Skin epidermis (tissue), 12 donors: ENCODE measurements around the gene GPR25.
"Not testable (repeated sequence)": the region's sequence is repeated elsewhere in the genome, so short reads cannot be mapped to it uniquely, and the experiment has no call there.

Experiments used
- H3K27ac ChIP-seq, 21 experiments: fragments of 200-600 bp; sonication (generic) in 11 of 21; one replicate each; pipeline ENCODE4 v1.5.0; 2020; ENCODE audit warnings: mild to moderate bottlenecking in 3 of 21, inconsistent platforms in 2 of 21, moderate library complexity in 2 of 21
- H3K4me3 ChIP-seq, 7 experiments: fragments of 200-600 bp; sonication (generic) in 2 of 7; one replicate each; pipeline ENCODE4 v1.5.0; 2020; ENCODE audit warnings: inconsistent platforms in 2 of 7, mild to moderate bottlenecking in 2 of 7, moderate library complexity in 1 of 7

The GPR25 gene

DNA sequence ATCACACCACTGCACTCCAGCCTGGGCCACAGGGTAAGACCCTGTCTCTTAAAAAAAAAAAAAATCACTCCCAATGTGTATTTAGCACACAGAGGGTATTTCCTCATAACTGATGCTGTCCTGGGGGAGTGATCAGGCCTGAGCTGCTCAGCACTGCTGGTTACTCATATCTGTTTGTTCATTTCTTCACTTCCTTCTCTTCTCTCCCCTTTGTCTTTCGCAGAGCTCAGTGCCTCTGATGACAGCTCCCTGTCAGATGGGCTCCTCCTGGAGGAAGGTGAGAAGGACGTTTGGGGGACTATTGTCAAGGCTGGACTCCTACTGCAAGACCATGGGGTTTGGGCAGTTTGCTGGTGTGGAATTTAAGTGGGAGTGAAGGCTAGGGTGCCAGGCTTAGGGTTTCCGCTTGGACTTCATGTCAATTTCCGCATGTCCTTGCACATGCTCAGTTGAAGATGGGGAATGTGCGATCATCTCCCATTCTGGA lies 34.9 kb downstream of the GPR25 start:
- no peak overlapping the region for H3K4me3 ChIP-seq

DNA sequence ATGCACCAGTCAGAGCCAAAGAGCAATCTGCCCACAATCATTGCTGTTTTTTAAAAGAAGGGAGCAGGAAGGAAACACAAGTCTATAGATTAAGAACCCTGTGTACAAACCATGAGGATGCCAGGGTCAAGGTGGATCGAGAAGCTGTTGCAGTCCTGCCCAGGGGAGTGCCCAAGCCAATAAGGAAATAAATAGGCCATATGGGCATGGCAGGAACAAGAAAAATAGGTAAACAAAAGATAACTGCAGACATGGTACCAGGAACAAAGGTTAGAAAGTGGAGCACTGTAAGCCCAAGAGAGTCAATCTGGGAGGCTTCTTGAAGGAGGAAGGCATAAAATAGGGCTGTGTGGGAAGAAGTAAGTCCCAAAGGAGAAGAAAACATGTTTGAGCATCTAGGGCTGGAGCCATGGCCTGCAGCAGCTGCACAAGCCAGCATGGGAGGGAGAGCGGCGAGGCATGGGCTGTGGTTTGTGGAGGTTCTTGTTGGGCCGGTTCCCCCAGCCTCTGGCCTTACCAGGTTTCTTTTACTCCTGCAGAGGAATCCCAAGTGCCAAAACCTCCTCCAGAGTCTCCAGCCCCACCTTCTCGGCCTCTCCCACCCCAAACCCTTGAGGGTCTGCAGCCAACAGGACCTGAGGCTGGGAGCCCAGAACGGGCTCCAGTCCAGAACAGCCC lies 35.5 kb downstream of the GPR25 start:
- H3K27ac ChIP-seq = peak overlapping the region in 15 of 21 experiments; percentile 6 to 76 (median 62)
- H3K4me3 ChIP-seq = no peak overlapping the region

More for the DNA sequence above, 34.9 kb downstream of the GPR25 start:
- H3K27ac ChIP-seq = peak overlapping the region in 14 of 21 experiments; percentile 6 to 76 (median 42)

GRCh38 chr1:200909071-200909470 lies 36.3 kb downstream of the GPR25 start:
- H3K4me3 ChIP-seq = no peak overlapping the region
- H3K27ac ChIP-seq = peak overlapping the region in 14 of 21 experiments; percentile 13 to 76 (median 60)

DNA sequence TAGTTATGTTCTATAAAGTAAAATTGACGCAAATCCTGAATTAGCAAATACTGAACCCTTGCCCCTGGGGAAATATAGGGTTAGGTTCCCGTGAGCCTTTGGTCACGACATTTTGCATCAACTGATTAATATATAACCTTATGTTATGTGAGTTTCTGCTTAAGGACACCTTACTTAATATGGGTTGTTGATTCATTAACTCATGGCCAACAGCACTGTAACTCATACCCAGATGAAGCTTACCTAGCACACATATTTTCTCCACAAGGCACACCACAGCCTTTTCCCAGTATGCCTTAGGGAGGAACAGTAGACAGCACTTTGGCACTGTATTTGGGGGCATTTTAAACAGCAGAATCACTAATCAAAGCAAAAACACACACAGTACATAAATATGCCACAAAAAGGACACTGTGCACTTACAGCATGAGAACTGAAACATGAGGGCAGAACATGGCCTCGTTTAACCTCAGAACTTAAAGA lies 37.0 kb downstream of the GPR25 start:
- H3K27ac ChIP-seq = peak overlapping the region in 6 of 21 experiments; percentile 19 to 74 (median 64)
- H3K4me3 ChIP-seq = no peak overlapping the region

DNA sequence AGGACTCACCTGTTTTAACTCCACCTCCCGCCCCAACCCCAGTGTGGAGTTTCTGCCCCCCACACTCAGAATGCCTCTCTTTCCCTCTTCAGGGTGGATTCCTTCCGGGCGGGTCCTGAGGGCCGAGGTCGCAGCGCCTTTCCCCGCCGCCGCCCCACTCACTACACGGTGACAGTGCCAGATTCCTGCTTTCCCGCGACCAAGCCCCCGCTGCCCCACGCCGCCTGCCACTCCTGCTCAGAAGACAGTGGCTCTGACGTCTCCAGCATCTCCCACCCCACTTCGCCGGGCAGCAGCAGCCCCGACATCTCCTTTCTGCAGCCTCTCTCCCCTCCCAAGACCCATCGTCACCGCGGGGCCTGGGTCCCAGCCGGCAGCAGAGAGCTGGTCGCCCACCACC lies 38.6 kb downstream of the GPR25 start:
- H3K27ac ChIP-seq = peak overlapping the region in 6 of 21 experiments; percentile 10 to 74 (median 32)
- H3K4me3 ChIP-seq = no peak overlapping the region

DNA sequence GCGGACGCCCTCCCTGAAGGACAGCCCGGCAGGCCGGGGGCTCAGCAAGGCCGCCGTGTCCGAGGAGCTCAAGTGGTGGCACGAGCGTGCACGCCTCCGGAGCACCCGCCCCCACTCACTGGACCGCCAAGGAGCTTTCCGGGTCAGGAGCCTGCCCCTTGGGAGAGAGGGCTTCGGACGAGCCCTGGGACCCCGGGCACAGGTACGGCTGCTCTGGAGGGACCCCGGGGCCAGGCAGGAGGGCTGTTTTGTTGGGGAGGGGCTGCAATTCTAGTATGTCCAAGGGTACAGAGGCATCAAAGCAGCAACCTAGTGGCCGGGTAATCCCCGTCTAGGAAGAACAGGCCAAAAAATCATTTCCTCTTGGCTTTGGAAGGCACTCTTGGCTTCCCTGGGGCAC lies 39.2 kb downstream of the GPR25 start:
- H3K27ac ChIP-seq = peak overlapping the region in 10 of 21 experiments; percentile 18 to 74 (median 58)
- H3K4me3 ChIP-seq = not testable (repeated sequence)

DNA sequence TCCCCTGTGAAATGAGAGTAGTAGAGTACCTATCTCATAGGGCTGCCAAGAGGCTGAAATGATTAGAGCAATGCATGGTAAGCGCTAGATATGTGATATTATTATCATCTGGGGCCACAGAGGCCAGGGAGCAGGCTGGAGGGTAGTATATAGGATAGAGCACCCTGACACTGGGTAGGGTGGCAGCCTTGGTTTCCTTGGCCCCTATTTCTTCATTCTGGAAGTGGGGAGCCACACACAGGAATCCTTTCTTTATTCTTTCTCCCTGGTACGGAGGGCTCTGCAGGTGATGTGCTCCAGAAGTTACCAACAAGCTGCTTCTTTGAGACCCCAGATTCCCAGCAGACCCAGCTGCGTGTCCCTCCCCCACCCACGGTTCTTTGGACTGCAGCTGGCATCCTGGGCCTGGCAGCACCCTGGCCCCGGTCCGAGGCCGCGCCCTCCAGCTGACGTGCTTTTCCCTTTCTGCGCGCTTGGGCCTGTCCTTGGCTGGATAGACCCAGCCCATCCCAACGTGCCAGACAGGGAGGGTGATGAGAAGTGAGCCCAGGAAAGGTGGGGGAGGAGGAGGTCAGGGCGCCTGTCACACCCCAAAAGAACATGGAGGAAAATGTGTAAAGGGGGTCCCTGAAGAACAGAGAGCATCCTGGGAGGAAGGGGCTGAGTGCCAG lies 40.1 kb downstream of the GPR25 start:
- Histone ChIP-seq H3K27ac (peak overlapping the region in 13 of 21 experiments; percentile 7 to 78 (median 60)), H3K4me3 (no peak overlapping the region)

DNA sequence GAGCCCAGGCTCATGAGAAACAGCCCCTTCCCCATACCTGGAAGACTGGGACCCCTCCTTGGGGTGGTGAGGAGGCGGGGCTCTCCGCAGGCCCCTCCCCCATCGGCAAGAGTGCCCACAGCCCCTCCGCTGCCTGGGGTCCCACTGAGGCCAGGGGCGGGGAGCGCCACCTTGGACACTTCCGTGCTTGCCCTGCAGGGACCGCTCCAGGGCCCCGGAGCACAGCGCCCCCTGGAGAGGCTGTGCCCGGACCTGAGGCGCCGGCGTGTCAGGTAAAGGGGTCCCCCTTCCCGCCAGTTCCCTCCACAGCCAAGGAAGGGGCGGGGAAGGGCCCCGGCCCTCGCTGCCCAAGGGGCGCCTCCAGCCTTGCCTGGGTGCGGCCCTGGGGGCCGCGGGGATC lies 43.4 kb downstream of the GPR25 start:
- H3K4me3 ChIP-seq = no peak overlapping the region
- peak overlapping the region in 5 of 21 experiments; percentile 6 to 63 (median 33) for H3K27ac ChIP-seq

GRCh38 chr1:200916681-200917080 lies 43.9 kb downstream of the GPR25 start:
- Histone ChIP-seq H3K27ac (peak overlapping the region in 14 of 21 experiments; percentile 6 to 67 (median 38)), H3K4me3 (no peak overlapping the region)

DNA sequence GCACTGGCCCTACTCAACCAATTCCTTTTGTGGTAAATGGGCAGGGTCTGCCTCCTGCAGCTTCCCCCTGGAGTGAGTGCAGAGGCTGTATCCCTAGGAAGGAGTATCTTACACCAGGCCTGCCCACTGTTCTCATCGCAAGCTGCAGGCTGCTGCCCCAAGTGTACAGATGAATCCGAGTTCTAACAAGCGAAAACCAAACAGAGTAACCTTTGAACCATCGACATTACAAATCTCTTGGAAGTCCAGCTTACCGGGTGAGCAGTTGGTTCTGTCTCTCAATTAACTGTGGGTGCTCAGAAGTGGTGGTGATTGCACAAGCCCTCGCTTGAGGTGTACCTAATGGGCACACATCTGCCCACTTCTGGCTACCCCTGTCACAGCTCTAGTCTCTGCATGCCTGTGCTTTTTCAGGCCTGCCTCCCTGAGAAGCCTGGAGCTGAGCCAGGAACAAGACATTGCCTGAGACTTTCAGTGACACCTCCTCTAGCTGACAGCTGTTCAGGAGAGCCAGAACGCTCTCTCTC lies 44.6 kb downstream of the GPR25 start:
- Histone ChIP-seq H3K4me3 (no peak overlapping the region), H3K27ac (peak overlapping the region in 14 of 21 experiments; percentile 6 to 67 (median 36))

- Histone ChIP-seq H3K4me3 (no peak overlapping the region), H3K27ac (no peak overlapping the region)
Observed at GRCh38 chr1:200918006-200918405, 45.2 kb downstream of the GPR25 start.

- H3K27ac ChIP-seq = no peak overlapping the region
- H3K4me3 ChIP-seq = no peak overlapping the region
Observed at GRCh38 chr1:200919386-200919785, 46.6 kb downstream of the GPR25 start.

DNA sequence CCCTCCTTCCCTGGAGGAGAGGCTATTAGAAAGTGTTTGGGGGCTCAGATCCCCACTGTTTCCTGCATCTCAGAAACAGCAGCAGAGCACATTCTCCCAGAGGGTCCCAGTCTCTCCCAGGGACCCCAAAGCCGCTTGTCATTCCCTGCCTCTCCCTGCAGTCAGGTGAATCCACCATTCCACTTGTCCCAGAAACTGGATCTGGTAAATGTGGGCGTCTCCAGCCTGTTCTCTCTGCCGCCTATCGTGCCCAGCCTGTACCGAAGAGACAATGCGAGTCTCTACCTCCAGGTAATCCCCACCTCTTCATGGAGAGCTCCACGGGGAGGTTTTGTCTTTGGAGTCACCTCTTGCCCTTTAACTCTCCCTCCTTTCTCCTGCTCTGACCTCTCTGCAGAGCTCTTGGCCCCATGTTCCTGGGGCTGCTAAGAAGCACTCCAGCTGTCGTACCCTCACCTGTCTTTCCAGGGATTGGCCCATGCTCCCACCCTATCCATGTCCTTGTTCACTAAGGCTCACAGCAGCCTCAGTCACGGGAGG lies 48.9 kb downstream of the GPR25 start:
- H3K27ac ChIP-seq = no peak overlapping the region
- no peak overlapping the region for H3K4me3 ChIP-seq

- H3K27ac ChIP-seq = no peak overlapping the region
Observed at GRCh38 chr1:200922406-200922805, 49.6 kb downstream of the GPR25 start.

GRCh38 chr1:200923601-200924000 lies 50.8 kb downstream of the GPR25 start:
- H3K27ac ChIP-seq = no peak overlapping the region
- no peak overlapping the region for H3K4me3 ChIP-seq

More at GRCh38 chr1:200922406-200922805, 49.6 kb downstream of the GPR25 start:
- no peak overlapping the region for H3K4me3 ChIP-seq
